Neural cell (in vitro differentiated cells): ENCODE results near the gene CHL1. TPM values are rescaled to one million over a fixed set of nuclear protein-coding genes. Genes with fewer than 3 reads are reported as not detected.

ENCODE experiments used
- H2AFZ ChIP-seq: fragments of 200-600, 300-800 bp; sonication (generic), shearing (Covaris generic); 2 replicates; pipeline ENCODE4 v1.6.0; 2014; ENCODE audit warnings: low read depth, mild to moderate bottlenecking, antibody characterized with exemption, low read length, moderate library complexity
- H3F3A ChIP-seq: fragments of 200-600 bp; shearing (Covaris generic); 2 replicates; pipeline ENCODE4 v1.6.1; 2016; ENCODE audit warnings: mild to moderate bottlenecking, moderate library complexity, mixed read lengths, antibody characterized with exemption, low read length; ENCODE audit not compliant: insufficient read depth, poor library complexity, severe bottlenecking
- H3K27ac ChIP-seq: fragments of 200-600, 300-800 bp; sonication (generic), shearing (Covaris generic); 2 replicates; pipeline ENCODE4 v1.5.1; 2014; ENCODE audit warnings: mild to moderate bottlenecking, low read length, moderate library complexity
- H3K27me3 ChIP-seq: fragments of 300-800, 200-600 bp; sonication (generic), shearing (Covaris generic); 2 replicates; pipeline ENCODE4 v1.6.0; 2014; ENCODE audit warnings: mild to moderate bottlenecking, low read depth, low read length, moderate library complexity; ENCODE audit not compliant: insufficient read depth
- H3K36me3 ChIP-seq: fragments of 300-800, 200-600 bp; sonication (generic), shearing (Covaris generic); 2 replicates; pipeline ENCODE4 v1.5.1; 2014; ENCODE audit warnings: mild to moderate bottlenecking, antibody characterized with exemption, low read length, moderate library complexity; ENCODE audit not compliant: insufficient read depth
- H3K4me2 ChIP-seq: fragments of 300-800, 200-600 bp; sonication (generic), shearing (Covaris generic); 2 replicates; pipeline ENCODE4 v1.6.0; 2014; ENCODE audit warnings: mild to moderate bottlenecking, low read length
- H3K4me3 ChIP-seq: fragments of 300-800, 200-600 bp; sonication (generic), shearing (Covaris generic); 2 replicates; pipeline ENCODE4 v1.5.1; 2014; ENCODE audit warnings: mild to moderate bottlenecking, low read length, moderate library complexity
- H3K79me2 ChIP-seq: fragments of 200-600 bp; shearing (Covaris generic); replicated peaks from 2 replicates; pipeline ENCODE4 v1.6.0; 2014; ENCODE audit warnings: mild to moderate bottlenecking, low read length, moderate library complexity; ENCODE audit not compliant: insufficient read depth
- H3K9ac ChIP-seq: fragments of 300-800, 200-600 bp; sonication (generic), shearing (Covaris generic); 2 replicates; pipeline ENCODE4 v1.6.1; 2016; ENCODE audit warnings: mild to moderate bottlenecking, low read length, mixed read lengths
- H3K9me2 ChIP-seq: fragments of 200-600 bp; shearing (Covaris generic); 2 replicates; pipeline ENCODE4 v1.6.1; 2016; ENCODE audit warnings: mild to moderate bottlenecking, low read length, mixed read lengths; ENCODE audit not compliant: insufficient read depth
- H3K9me3 ChIP-seq: fragments of 200-600, 300-800 bp; sonication (generic), shearing (Covaris generic); 2 replicates; pipeline ENCODE4 v1.6.1; 2016; ENCODE audit warnings: mild to moderate bottlenecking, mixed run types, low read length, moderate library complexity, mixed read lengths
- H4K20me1 ChIP-seq: fragments of 200-600 bp; shearing (Covaris generic); 2 replicates; pipeline ENCODE4 v1.6.1; 2016; ENCODE audit warnings: mild to moderate bottlenecking, mixed run types; ENCODE audit not compliant: insufficient read depth
- EP300 ChIP-seq: fragments of 450-650 bp; conservative IDR thresholded peaks from 2 replicates; pipeline ENCODE4 v1.6.1; 2014; ENCODE audit warnings: antibody characterized with exemption, mild to moderate bottlenecking, moderate library complexity; ENCODE audit not compliant: poor library complexity, severe bottlenecking
- EZH2 ChIP-seq: fragments of 200-600, 300-800 bp; shearing (Covaris generic), sonication (generic); IDR thresholded peaks from 2 replicates; pipeline ENCODE4 v1.6.1; 2014; ENCODE audit warnings: antibody characterized with exemption, low read length, borderline replicate concordance, mild to moderate bottlenecking; ENCODE audit not compliant: insufficient read depth, poor library complexity, severe bottlenecking
- MXI1 ChIP-seq: fragments of 450-650 bp; conservative IDR thresholded peaks from 2 replicates; pipeline ENCODE4 v1.6.1; 2014; ENCODE audit warnings: antibody characterized with exemption, mild to moderate bottlenecking; ENCODE audit not compliant: poor library complexity, severe bottlenecking
- POLR2AphosphoS5 ChIP-seq: IDR thresholded peaks from 2 replicates; pipeline ENCODE4 v1.6.1; 2012
- RAD21 ChIP-seq: fragments of 450-650 bp; conservative IDR thresholded peaks from 2 replicates; pipeline ENCODE4 v1.6.1; 2014; ENCODE audit warnings: antibody characterized with exemption, mild to moderate bottlenecking, moderate library complexity
- SMC3 ChIP-seq: fragments of 450-650 bp; conservative IDR thresholded peaks from 2 replicates; pipeline ENCODE4 v1.6.1; 2014; ENCODE audit warnings: antibody characterized with exemption, mild to moderate bottlenecking, moderate library complexity; ENCODE audit not compliant: poor library complexity
- polyA plus RNA-seq: library from polyadenylated mRNA; depleted of rRNA; stranded (reverse); fragments of >200 nt; gene quantifications from 2 replicates; pipeline ENCODE4 v1.2.3, GENCODE V29; 2014
- TF ChIP-seq, protein P1 (sequence below): IDR thresholded peaks from 2 replicates; pipeline ENCODE4 v1.6.1; 2012; ENCODE audit warnings: borderline replicate concordance
- TF ChIP-seq, protein P2 (sequence below): fragments of 450-650 bp; IDR thresholded peaks from 2 replicates; pipeline ENCODE4 v1.5.1; 2014; ENCODE audit warnings: antibody characterized with exemption, mild to moderate bottlenecking, moderate library complexity; ENCODE audit not compliant: poor library complexity, severe bottlenecking

CHL1 gene
- polyA plus RNA-seq, 1 donor from 2014 or later: 199 TPM

DNA sequence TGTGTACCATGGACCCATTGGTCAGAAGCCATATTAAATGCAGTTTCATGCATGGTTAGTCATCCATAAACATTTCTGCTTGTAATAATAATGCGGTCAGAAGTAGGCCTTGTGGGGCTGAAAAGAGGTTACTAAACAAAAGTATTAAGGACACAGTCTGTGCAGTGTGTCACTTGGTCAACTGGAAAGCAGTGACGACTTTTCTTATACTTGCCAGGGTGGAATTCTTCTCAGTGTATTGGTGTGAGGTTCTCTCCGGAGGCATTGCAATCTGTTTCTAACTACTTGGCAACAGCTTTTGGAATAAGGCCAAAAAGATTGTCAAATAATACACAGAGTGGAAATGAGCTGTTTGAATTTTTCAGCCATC lies 46.8 kb downstream of the CHL1 start:
- TF ChIP-seq, protein P1, sequence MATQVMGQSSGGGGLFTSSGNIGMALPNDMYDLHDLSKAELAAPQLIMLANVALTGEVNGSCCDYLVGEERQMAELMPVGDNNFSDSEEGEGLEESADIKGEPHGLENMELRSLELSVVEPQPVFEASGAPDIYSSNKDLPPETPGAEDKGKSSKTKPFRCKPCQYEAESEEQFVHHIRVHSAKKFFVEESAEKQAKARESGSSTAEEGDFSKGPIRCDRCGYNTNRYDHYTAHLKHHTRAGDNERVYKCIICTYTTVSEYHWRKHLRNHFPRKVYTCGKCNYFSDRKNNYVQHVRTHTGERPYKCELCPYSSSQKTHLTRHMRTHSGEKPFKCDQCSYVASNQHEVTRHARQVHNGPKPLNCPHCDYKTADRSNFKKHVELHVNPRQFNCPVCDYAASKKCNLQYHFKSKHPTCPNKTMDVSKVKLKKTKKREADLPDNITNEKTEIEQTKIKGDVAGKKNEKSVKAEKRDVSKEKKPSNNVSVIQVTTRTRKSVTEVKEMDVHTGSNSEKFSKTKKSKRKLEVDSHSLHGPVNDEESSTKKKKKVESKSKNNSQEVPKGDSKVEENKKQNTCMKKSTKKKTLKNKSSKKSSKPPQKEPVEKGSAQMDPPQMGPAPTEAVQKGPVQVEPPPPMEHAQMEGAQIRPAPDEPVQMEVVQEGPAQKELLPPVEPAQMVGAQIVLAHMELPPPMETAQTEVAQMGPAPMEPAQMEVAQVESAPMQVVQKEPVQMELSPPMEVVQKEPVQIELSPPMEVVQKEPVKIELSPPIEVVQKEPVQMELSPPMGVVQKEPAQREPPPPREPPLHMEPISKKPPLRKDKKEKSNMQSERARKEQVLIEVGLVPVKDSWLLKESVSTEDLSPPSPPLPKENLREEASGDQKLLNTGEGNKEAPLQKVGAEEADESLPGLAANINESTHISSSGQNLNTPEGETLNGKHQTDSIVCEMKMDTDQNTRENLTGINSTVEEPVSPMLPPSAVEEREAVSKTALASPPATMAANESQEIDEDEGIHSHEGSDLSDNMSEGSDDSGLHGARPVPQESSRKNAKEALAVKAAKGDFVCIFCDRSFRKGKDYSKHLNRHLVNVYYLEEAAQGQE: no peak
- no peak for TF ChIP-seq SMC3
- TF ChIP-seq EZH2: no peak
- TF ChIP-seq RAD21: no peak
- Histone ChIP-seq H3K9me2 (no peaks in the 10 kb centered on the region), H3K36me3 (no peaks in the 10 kb centered on the region), H3K9me3 (no peaks in the 10 kb centered on the region), H3K27me3 (no peaks in the 10 kb centered on the region), H4K20me1 (no peaks in the 10 kb centered on the region), H3K4me2 (no peak overlapping the region), H3K79me2 (no peaks in the 10 kb centered on the region), H3F3A (no peaks in the 10 kb centered on the region), H2AFZ (no peak overlapping the region), H3K4me3 (no peak overlapping the region), H3K27ac (no peak overlapping the region), H3K9ac (no peak overlapping the region)

DNA sequence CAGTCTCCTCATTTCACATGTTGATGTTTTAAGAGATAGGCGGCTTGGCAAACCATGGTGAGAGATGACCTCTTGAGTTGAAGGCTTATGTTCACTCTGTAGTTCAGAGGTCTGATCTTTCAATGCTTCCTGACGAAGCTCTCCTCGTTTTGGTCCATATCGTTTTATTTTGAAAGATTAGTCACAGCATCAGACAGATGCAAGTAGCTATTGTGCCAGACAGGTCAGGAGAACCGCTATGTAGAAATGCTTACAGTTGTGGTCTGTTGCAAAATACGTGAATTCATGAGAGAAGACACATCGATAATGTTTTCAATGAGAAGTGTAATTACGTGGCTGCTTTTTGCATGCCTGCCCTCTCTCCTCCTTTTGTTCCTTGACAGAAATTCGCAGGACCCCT lies 47.5 kb downstream of the CHL1 start:
- H3K9me3 ChIP-seq: no peaks in the 10 kb centered on the region
- no peak overlapping the region for H2AFZ ChIP-seq
- H3K9me2 ChIP-seq: no peaks in the 10 kb centered on the region
- no peaks in the 10 kb centered on the region for H4K20me1 ChIP-seq
- TF ChIP-seq MXI1: no peak
- TF ChIP-seq POLR2AphosphoS5: no peak
- no peak for TF ChIP-seq SMC3
- TF ChIP-seq EP300: no peak
- no peak for TF ChIP-seq RAD21
- TF ChIP-seq, protein P2, sequence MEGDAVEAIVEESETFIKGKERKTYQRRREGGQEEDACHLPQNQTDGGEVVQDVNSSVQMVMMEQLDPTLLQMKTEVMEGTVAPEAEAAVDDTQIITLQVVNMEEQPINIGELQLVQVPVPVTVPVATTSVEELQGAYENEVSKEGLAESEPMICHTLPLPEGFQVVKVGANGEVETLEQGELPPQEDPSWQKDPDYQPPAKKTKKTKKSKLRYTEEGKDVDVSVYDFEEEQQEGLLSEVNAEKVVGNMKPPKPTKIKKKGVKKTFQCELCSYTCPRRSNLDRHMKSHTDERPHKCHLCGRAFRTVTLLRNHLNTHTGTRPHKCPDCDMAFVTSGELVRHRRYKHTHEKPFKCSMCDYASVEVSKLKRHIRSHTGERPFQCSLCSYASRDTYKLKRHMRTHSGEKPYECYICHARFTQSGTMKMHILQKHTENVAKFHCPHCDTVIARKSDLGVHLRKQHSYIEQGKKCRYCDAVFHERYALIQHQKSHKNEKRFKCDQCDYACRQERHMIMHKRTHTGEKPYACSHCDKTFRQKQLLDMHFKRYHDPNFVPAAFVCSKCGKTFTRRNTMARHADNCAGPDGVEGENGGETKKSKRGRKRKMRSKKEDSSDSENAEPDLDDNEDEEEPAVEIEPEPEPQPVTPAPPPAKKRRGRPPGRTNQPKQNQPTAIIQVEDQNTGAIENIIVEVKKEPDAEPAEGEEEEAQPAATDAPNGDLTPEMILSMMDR: no peak
- TF ChIP-seq EZH2: no peak
- TF ChIP-seq, protein P1: no peak
- no peaks in the 10 kb centered on the region for H3K27me3 ChIP-seq
- H3K79me2 ChIP-seq: no peaks in the 10 kb centered on the region
- no peak overlapping the region for H3K9ac ChIP-seq
- H3K4me2 ChIP-seq: no peak overlapping the region
- no peaks in the 10 kb centered on the region for H3F3A ChIP-seq
- no peak overlapping the region for H3K4me3 ChIP-seq
- no peak overlapping the region for H3K27ac ChIP-seq
- H3K36me3 ChIP-seq: no peaks in the 10 kb centered on the region
